Measurements from ENCODE around the gene ZBTB21. TPM values are rescaled to one million over a fixed set of nuclear protein-coding genes. Genes with fewer than 3 reads are reported as not detected.

Gene ZBTB21
- total RNA-seq, 1 experiment from 2014 or later = 18.1 TPM

DNA sequence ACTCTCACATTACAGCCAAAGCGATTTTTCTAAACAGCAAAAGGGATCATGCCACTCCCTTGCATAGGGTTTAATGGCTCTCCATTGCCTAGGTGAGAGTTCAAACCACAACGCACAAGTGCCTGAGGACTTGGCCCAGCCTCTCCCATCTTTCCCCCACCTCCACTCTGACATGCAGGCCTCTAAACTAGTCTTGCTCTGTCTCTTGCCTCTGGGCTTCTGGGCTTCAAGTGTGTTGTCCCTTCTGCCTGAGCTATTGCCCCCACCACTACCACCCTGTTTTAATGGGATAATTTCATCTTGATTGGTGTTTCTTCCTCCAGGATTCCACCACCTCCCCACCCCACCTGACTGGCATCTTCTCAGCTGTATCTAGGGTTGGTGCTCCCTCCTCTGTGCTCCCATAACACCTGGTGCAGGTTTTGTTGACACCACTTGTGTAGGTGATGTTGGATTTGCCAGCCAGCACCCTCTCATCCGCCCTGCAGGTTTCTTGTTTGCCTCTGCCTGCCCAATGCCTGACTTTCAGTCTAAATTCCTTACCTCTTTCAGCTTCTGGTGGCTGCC lies 2.7 kb upstream of the ZBTB21 start:
- Mint-ChIP-seq H3K4me1 (peaks cover 3 to 8% of the 10 kb centered on the region in 2 experiments; a peak in 3 of 4 replicates), H3K4me3 (no peak overlapping the region), H3K27me3 (ENCODE audit: low read depth) (peaks cover 40% of the 10 kb centered on the region), H3K27ac (no peak overlapping the region), H3K36me3 (ENCODE audit: insufficient read depth in 1 of 3, low read depth in 3 of 3) (peaks cover 0 to 3% (median 2%) of the 10 kb centered on the region in 3 experiments; a peak in 4 of 7 replicates), H3K9me3 (peaks cover 3% of the 10 kb centered on the region in 2 experiments; a peak in 2 of 5 replicates)
- no peak for DNase-seq
- no peak overlapping the region for H2BK5ac ChIP-seq (ENCODE audit: insufficient read length, low read length)
- H3K23me2 ChIP-seq (ENCODE audit: insufficient read length, low read depth, low read length, poor library complexity, severe bottlenecking) = peaks cover 6% of the 10 kb centered on the region
- H2AK5ac ChIP-seq (ENCODE audit: insufficient read length, low read length) = no peak overlapping the region
- no peak overlapping the region for H2AFZ ChIP-seq (ENCODE audit: low read length)
- no peak overlapping the region for H3K27ac ChIP-seq (ENCODE audit: insufficient read length, low read depth, low read length)
- no peak overlapping the region for H4K91ac ChIP-seq (ENCODE audit: insufficient read length, low read depth, low read length)
- H3K23ac ChIP-seq (ENCODE audit: insufficient read length, low read depth, low read length) = no peak overlapping the region
- no peak overlapping the region for H2BK120ac ChIP-seq (ENCODE audit: low read depth, low read length, poor library complexity, severe bottlenecking)
- H2BK12ac ChIP-seq (ENCODE audit: insufficient read length, low read depth, low read length) = no peak overlapping the region
- no peaks in the 10 kb centered on the region for H3K79me1 ChIP-seq (ENCODE audit: insufficient read depth, low read depth, low read length, poor library complexity, severe bottlenecking)
- no peak overlapping the region for H3K18ac ChIP-seq (ENCODE audit: insufficient read length, low read depth, low read length)
- TF ChIP-seq, protein P1, sequence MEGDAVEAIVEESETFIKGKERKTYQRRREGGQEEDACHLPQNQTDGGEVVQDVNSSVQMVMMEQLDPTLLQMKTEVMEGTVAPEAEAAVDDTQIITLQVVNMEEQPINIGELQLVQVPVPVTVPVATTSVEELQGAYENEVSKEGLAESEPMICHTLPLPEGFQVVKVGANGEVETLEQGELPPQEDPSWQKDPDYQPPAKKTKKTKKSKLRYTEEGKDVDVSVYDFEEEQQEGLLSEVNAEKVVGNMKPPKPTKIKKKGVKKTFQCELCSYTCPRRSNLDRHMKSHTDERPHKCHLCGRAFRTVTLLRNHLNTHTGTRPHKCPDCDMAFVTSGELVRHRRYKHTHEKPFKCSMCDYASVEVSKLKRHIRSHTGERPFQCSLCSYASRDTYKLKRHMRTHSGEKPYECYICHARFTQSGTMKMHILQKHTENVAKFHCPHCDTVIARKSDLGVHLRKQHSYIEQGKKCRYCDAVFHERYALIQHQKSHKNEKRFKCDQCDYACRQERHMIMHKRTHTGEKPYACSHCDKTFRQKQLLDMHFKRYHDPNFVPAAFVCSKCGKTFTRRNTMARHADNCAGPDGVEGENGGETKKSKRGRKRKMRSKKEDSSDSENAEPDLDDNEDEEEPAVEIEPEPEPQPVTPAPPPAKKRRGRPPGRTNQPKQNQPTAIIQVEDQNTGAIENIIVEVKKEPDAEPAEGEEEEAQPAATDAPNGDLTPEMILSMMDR (conservative IDR thresholded peaks at IDR 0.05) = no peak
- no peaks in the 10 kb centered on the region for H3K4me1 ChIP-seq (ENCODE audit: insufficient read depth, low read length)
- H3K79me2 ChIP-seq (ENCODE audit: insufficient read depth, low read length) = no peaks in the 10 kb centered on the region
- no peak overlapping the region for H2BK15ac ChIP-seq (ENCODE audit: low read depth, low read length)
- no peak overlapping the region for H4K5ac ChIP-seq (ENCODE audit: insufficient read length, low read depth, low read length)
- no peak overlapping the region for H4K8ac ChIP-seq (replicated peaks; ENCODE audit: insufficient read length, low read depth, low read length)
- no peak overlapping the region for H3K4ac ChIP-seq (ENCODE audit: low read depth, low read length)
- H3K9me3 ChIP-seq (ENCODE audit: control insufficient read depth, low read depth, low read length) = no peaks in the 10 kb centered on the region
- H3K14ac ChIP-seq (ENCODE audit: insufficient read depth, low read length) = no peak overlapping the region
- no peak overlapping the region for H3T11ph ChIP-seq (ENCODE audit: low read length)
- H4K20me1 ChIP-seq (ENCODE audit: control insufficient read depth, insufficient read depth, insufficient read length) = no peaks in the 10 kb centered on the region
- no peak overlapping the region for H3K4me2 ChIP-seq (ENCODE audit: insufficient read depth, insufficient read length, low read length)
- H3K27me3 ChIP-seq (ENCODE audit: insufficient read depth, low read length) = no peaks in the 10 kb centered on the region; the same call in 1 of the 2 replicates
- H3K56ac ChIP-seq (ENCODE audit: insufficient read length, low read depth, low read length) = no peak overlapping the region
- no CpG with 5 or more reads among the region's 3 CpGs for WGBS (ENCODE audit: extremely low coverage, insufficient read length, low lambda C conversion rate)
- H2BK20ac ChIP-seq (ENCODE audit: low read depth, low read length, poor library complexity, severe bottlenecking) = no peak overlapping the region
- H3K9ac ChIP-seq (ENCODE audit: extremely low read depth, insufficient read length, low read length) = no peak overlapping the region
